Measurements from ENCODE around the gene XPO5. TPM values are rescaled to one million over a fixed set of nuclear protein-coding genes. Genes with fewer than 3 reads are reported as not detected.

The XPO5 gene
- total and polyA plus RNA-seq, 9 of the 15 experiments (the other 6 are each of a cell fraction or from before 2014, with no cell fraction given): 36.0 to 170 (median 99.1) TPM

DNA sequence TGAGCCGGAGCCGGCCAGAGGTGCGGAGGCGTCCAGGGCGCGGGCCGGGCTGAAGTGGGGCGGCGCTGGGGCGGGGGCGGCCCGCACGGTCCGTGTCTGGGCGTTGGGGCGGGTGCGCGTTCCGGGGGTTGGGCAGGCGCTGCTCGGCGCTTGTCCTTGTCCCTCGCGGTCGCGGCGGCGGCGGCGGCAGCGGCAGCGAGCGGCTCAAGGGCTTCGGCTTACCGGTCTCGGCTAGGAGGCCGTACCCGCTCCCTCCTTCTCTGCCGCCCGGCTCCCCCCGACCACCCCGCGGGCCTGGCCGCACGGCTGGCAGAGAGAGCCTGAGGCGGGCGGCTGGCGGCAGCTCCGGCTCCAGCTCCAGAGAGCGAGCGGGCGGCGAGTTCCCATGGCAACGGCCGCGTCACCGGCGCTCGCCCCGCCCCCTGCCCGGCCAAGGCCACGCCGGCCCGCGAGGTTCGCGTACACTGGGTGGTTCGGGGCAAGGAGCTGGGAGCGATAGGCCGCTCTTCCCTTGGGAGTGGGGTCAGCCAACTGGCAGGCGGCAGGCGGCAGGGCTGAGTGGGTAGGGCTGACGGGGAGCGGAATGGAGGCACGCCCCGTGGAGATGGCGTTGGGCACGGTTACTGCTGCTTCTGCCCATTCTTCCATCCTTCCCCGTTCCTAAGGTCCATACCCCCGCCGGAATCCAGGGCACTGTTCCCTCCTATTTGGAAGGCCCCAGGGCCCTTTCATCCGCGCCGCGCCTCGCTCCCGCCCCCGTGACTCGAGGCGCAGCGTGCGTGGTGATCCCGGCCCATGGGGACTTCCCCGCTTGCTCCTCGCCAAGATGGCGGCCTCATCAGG is 65.6 kb downstream of the XPO5 start, which contains the start of gene LRRC73 (continued):
- TF ChIP-seq, protein P1, sequence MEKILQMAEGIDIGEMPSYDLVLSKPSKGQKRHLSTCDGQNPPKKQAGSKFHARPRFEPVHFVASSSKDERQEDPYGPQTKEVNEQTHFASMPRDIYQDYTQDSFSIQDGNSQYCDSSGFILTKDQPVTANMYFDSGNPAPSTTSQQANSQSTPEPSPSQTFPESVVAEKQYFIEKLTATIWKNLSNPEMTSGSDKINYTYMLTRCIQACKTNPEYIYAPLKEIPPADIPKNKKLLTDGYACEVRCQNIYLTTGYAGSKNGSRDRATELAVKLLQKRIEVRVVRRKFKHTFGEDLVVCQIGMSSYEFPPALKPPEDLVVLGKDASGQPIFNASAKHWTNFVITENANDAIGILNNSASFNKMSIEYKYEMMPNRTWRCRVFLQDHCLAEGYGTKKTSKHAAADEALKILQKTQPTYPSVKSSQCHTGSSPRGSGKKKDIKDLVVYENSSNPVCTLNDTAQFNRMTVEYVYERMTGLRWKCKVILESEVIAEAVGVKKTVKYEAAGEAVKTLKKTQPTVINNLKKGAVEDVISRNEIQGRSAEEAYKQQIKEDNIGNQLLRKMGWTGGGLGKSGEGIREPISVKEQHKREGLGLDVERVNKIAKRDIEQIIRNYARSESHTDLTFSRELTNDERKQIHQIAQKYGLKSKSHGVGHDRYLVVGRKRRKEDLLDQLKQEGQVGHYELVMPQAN (IDR thresholded peaks at IDR 0.05; ENCODE audit: borderline replicate concordance): peak; percentile 59; the same call in 1 of the 2 replicates
- TF ChIP-seq GATA2 (CRISPR knock-in tag; IDR thresholded peaks at IDR 0.05): no peak
- TF ChIP-seq, protein P2, sequence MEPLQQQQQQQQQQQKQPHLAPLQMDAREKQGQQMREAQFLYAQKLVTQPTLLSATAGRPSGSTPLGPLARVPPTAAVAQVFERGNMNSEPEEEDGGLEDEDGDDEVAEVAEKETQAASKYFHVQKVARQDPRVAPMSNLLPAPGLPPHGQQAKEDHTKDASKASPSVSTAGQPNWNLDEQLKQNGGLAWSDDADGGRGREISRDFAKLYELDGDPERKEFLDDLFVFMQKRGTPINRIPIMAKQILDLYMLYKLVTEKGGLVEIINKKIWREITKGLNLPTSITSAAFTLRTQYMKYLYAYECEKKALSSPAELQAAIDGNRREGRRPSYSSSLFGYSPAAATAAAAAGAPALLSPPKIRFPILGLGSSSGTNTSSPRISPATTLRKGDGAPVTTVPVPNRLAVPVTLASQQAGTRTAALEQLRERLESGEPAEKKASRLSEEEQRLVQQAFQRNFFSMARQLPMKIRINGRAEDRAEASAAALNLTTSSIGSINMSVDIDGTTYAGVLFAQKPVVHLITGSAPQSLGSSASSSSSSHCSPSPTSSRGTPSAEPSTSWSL (CRISPR knock-in tag; IDR thresholded peaks at IDR 0.05; ENCODE audit: borderline replicate concordance): no peak
- TF ChIP-seq ILF3 (IDR thresholded peaks at IDR 0.05; ENCODE audit: borderline replicate concordance): no peak
- TF ChIP-seq KDM5B (IDR thresholded peaks at IDR 0.05; ENCODE audit: insufficient replicate concordance, low read depth, low read length): peak; percentile 28
- TF ChIP-seq SIN3A (IDR thresholded peaks at IDR 0.05; ENCODE audit: borderline replicate concordance in 2 of 2, control insufficient read depth in 1 of 2, low read depth in 2 of 2, low read length in 2 of 2): peak; percentile 46 to 86; a peak in 1 of 4 replicates
- TF ChIP-seq, protein P3, sequence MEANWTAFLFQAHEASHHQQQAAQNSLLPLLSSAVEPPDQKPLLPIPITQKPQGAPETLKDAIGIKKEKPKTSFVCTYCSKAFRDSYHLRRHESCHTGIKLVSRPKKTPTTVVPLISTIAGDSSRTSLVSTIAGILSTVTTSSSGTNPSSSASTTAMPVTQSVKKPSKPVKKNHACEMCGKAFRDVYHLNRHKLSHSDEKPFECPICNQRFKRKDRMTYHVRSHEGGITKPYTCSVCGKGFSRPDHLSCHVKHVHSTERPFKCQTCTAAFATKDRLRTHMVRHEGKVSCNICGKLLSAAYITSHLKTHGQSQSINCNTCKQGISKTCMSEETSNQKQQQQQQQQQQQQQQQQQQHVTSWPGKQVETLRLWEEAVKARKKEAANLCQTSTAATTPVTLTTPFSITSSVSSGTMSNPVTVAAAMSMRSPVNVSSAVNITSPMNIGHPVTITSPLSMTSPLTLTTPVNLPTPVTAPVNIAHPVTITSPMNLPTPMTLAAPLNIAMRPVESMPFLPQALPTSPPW (CRISPR knock-in tag; IDR thresholded peaks at IDR 0.05): peak; percentile 45
- no peak for TF ChIP-seq ZNF551 (CRISPR knock-in tag; IDR thresholded peaks at IDR 0.05)
- TF ChIP-seq, protein P4, sequence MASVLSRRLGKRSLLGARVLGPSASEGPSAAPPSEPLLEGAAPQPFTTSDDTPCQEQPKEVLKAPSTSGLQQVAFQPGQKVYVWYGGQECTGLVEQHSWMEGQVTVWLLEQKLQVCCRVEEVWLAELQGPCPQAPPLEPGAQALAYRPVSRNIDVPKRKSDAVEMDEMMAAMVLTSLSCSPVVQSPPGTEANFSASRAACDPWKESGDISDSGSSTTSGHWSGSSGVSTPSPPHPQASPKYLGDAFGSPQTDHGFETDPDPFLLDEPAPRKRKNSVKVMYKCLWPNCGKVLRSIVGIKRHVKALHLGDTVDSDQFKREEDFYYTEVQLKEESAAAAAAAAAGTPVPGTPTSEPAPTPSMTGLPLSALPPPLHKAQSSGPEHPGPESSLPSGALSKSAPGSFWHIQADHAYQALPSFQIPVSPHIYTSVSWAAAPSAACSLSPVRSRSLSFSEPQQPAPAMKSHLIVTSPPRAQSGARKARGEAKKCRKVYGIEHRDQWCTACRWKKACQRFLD (CRISPR knock-in tag; IDR thresholded peaks at IDR 0.05): no peak
- TF ChIP-seq PTTG1 (tag; IDR thresholded peaks at IDR 0.05; ENCODE audit: low read depth): no peak
- no peak for TF ChIP-seq FOXK2 (conservative IDR thresholded peaks at IDR 0.05 in 1 of 2, IDR thresholded peaks at IDR 0.05 in 1 of 2; ENCODE audit: low read depth in 2 of 2)
- TF ChIP-seq HDAC2 (IDR thresholded peaks at IDR 0.05): no peak
- TF ChIP-seq NFIC (IDR thresholded peaks at IDR 0.05): 0 out of 2 replicates have a peak, but pooled peaks have one; percentile 8
